H9 (cell line): Measurements from ENCODE around the gene TENM3. TPM values are rescaled to one million over a fixed set of nuclear protein-coding genes. Genes with fewer than 3 reads are reported as not detected.

Experiments used
- DNase-seq: peaks from one replicate; pipeline ENCODE4 v3.0.0-alpha.2; 2017
- H2AFZ ChIP-seq: one replicate; pipeline ENCODE4 v1.6.1; 2013; ENCODE audit warnings: mild to moderate bottlenecking, low read length, control low read depth, moderate library complexity
- H2AK5ac ChIP-seq: 2 replicates; pipeline ENCODE4 v1.6.1; 2013; ENCODE audit warnings: low read length, control low read depth, mixed read lengths; ENCODE audit not compliant: insufficient read length
- H2BK120ac ChIP-seq: one replicate; pipeline ENCODE4 v1.6.1; 2013; ENCODE audit warnings: low read depth, mild to moderate bottlenecking, low read length, control low read depth, inconsistent platforms; ENCODE audit not compliant: poor library complexity, severe bottlenecking
- H2BK12ac ChIP-seq: 2 replicates; pipeline ENCODE4 v1.6.1; 2013; ENCODE audit warnings: low read length, control low read depth, mixed read lengths, low read depth; ENCODE audit not compliant: insufficient read length
- H2BK15ac ChIP-seq: 2 replicates; pipeline ENCODE4 v1.6.1; 2013; ENCODE audit warnings: low read depth, low read length, control low read depth
- H2BK20ac ChIP-seq: one replicate; pipeline ENCODE4 v1.6.1; 2013; ENCODE audit warnings: low read depth, mild to moderate bottlenecking, low read length, control low read depth, inconsistent platforms; ENCODE audit not compliant: poor library complexity, severe bottlenecking
- H2BK5ac ChIP-seq: 2 replicates; pipeline ENCODE4 v1.6.1; 2013; ENCODE audit warnings: low read length, control low read depth, mixed read lengths; ENCODE audit not compliant: insufficient read length
- H3K14ac ChIP-seq: 2 replicates; pipeline ENCODE4 v1.6.1; 2013; ENCODE audit warnings: low read length, control low read depth; ENCODE audit not compliant: insufficient read depth
- H3K18ac ChIP-seq: 2 replicates; pipeline ENCODE4 v1.6.1; 2013; ENCODE audit warnings: low read depth, mild to moderate bottlenecking, mixed read lengths, low read length, control low read depth; ENCODE audit not compliant: insufficient read length
- H3K23ac ChIP-seq: 2 replicates; pipeline ENCODE4 v1.6.1; 2013; ENCODE audit warnings: low read length, control low read depth, mixed read lengths, low read depth; ENCODE audit not compliant: insufficient read length
- H3K23me2 ChIP-seq: 2 replicates; pipeline ENCODE4 v1.6.1; 2013; ENCODE audit warnings: low read depth, mild to moderate bottlenecking, mixed read lengths, low read length, control low read depth; ENCODE audit not compliant: insufficient read length, poor library complexity, severe bottlenecking
- H3K27ac ChIP-seq: 2 replicates; pipeline ENCODE4 v1.5.1; 2013; ENCODE audit warnings: low read length, control low read depth, mixed read lengths, low read depth; ENCODE audit not compliant: insufficient read length
- H3K27me3 ChIP-seq: 2 replicates; pipeline ENCODE4 v1.6.1; 2013; ENCODE audit warnings: low read length, control low read depth, inconsistent platforms; ENCODE audit not compliant: insufficient read depth
- H3K4ac ChIP-seq: 2 replicates; pipeline ENCODE4 v1.6.1; 2013; ENCODE audit warnings: low read depth, mild to moderate bottlenecking, control low read depth, inconsistent platforms, low read length, moderate library complexity
- H3K4me1 ChIP-seq: 2 replicates; pipeline ENCODE4 v1.6.1; 2013; ENCODE audit warnings: low read length, control low read depth, inconsistent platforms; ENCODE audit not compliant: insufficient read depth
- H3K4me2 ChIP-seq: 2 replicates; pipeline ENCODE4 v1.6.1; 2013; ENCODE audit warnings: low read length, control low read depth, mixed read lengths; ENCODE audit not compliant: insufficient read length, insufficient read depth
- H3K56ac ChIP-seq: 2 replicates; pipeline ENCODE4 v1.6.1; 2013; ENCODE audit warnings: low read depth, mild to moderate bottlenecking, mixed read lengths, low read length, control low read depth; ENCODE audit not compliant: insufficient read length
- H3K79me1 ChIP-seq: 2 replicates; pipeline ENCODE4 v1.6.1; 2013; ENCODE audit warnings: low read depth, mild to moderate bottlenecking, moderate library complexity, low read length, control low read depth, inconsistent platforms; ENCODE audit not compliant: insufficient read depth, poor library complexity, severe bottlenecking
- H3K79me2 ChIP-seq: 2 replicates; pipeline ENCODE4 v1.6.1; 2013; ENCODE audit warnings: low read length, control low read depth, inconsistent platforms; ENCODE audit not compliant: insufficient read depth
- H3K9ac ChIP-seq: 2 replicates; pipeline ENCODE4 v1.6.1; 2013; ENCODE audit warnings: low read length, control low read depth, mixed read lengths; ENCODE audit not compliant: insufficient read length; ENCODE audit errors: extremely low read depth
- H3K9me3 ChIP-seq: one replicate; pipeline ENCODE4 v1.6.1; 2013; ENCODE audit warnings: low read depth, low read length, inconsistent platforms; ENCODE audit not compliant: control insufficient read depth
- H3T11ph ChIP-seq: one replicate; pipeline ENCODE4 v1.6.1; 2013; ENCODE audit warnings: mild to moderate bottlenecking, low read length, control low read depth, inconsistent platforms
- H4K20me1 ChIP-seq: one replicate; pipeline ENCODE4 v1.6.1; 2013; ENCODE audit not compliant: control insufficient read depth, insufficient read length, insufficient read depth
- H4K5ac ChIP-seq: 2 replicates; pipeline ENCODE4 v1.6.1; 2013; ENCODE audit warnings: low read depth, mild to moderate bottlenecking, mixed read lengths, low read length, control low read depth; ENCODE audit not compliant: insufficient read length
- H4K8ac ChIP-seq: replicated peaks from 2 replicates; pipeline ENCODE4 v1.6.1; 2013; ENCODE audit warnings: low read length, control low read depth, mixed read lengths, low read depth; ENCODE audit not compliant: insufficient read length
- H4K91ac ChIP-seq: 2 replicates; pipeline ENCODE4 v1.6.1; 2013; ENCODE audit warnings: low read depth, mild to moderate bottlenecking, moderate library complexity, mixed read lengths, low read length, control low read depth; ENCODE audit not compliant: insufficient read length
- H3K27ac Mint-ChIP-seq, 3 experiments: 2 replicates in 2 of 3; 3 replicates in 1 of 3; pipeline ENCODE4 v1.8.0; 2020 to 2021; ENCODE audit warnings: mixed read lengths in 3 of 3, mild to moderate bottlenecking in 1 of 3, moderate library complexity in 1 of 3
- H3K27me3 Mint-ChIP-seq: 2 replicates; pipeline ENCODE4 v1.8.0; 2021; ENCODE audit warnings: low read depth, mild to moderate bottlenecking, moderate library complexity, mixed read lengths
- H3K36me3 Mint-ChIP-seq, 3 experiments: 2 replicates in 2 of 3; 3 replicates in 1 of 3; pipeline ENCODE4 v1.8.0; 2020 to 2021; ENCODE audit warnings: low read depth in 3 of 3, mixed read lengths in 3 of 3; ENCODE audit not compliant: insufficient read depth in 1 of 3
- H3K4me1 Mint-ChIP-seq, 2 experiments: 2 replicates each; pipeline ENCODE4 v1.8.0; 2020; ENCODE audit warnings: mixed read lengths in 2 of 2
- H3K4me3 Mint-ChIP-seq, 2 experiments: 2 replicates in 1 of 2; 3 replicates in 1 of 2; pipeline ENCODE4 v1.8.0; 2020 to 2021; ENCODE audit warnings: mild to moderate bottlenecking in 2 of 2, mixed read lengths in 2 of 2, moderate library complexity in 1 of 2
- H3K9me3 Mint-ChIP-seq, 2 experiments: 2 replicates in 1 of 2; 3 replicates in 1 of 2; pipeline ENCODE4 v1.8.0; 2020; ENCODE audit warnings: mild to moderate bottlenecking in 2 of 2, mixed read lengths in 2 of 2, moderate library complexity in 1 of 2
- WGBS: extraction: QIAGEN DNeasy Blood & Tissue Kit; methylation state at CpG from one replicate; pipeline ENCODE4 v1.1.7; 2013; ENCODE audit warnings: missing lambda C conversion rate, low lambda C conversion rate, mixed read lengths; ENCODE audit not compliant: insufficient read length; ENCODE audit errors: extremely low coverage; 5-methylcytosine and 5-hydroxymethylcytosine counted together
- total RNA-seq: library from RNA; stranded (reverse); gene quantifications from 2 replicates; pipeline ENCODE4 v1.2.1, GENCODE V29; 2021
- TF ChIP-seq, protein P1 (sequence below): fragments of 200-600 bp; sonication (generic); conservative IDR thresholded peaks from 3 replicates; pipeline ENCODE4 v1.8.0; 2021; ENCODE audit warnings: antibody characterized with exemption, mild to moderate bottlenecking

The TENM3 gene
- total RNA-seq, 1 experiment from 2014 or later, result 49.6 TPM

DNA sequence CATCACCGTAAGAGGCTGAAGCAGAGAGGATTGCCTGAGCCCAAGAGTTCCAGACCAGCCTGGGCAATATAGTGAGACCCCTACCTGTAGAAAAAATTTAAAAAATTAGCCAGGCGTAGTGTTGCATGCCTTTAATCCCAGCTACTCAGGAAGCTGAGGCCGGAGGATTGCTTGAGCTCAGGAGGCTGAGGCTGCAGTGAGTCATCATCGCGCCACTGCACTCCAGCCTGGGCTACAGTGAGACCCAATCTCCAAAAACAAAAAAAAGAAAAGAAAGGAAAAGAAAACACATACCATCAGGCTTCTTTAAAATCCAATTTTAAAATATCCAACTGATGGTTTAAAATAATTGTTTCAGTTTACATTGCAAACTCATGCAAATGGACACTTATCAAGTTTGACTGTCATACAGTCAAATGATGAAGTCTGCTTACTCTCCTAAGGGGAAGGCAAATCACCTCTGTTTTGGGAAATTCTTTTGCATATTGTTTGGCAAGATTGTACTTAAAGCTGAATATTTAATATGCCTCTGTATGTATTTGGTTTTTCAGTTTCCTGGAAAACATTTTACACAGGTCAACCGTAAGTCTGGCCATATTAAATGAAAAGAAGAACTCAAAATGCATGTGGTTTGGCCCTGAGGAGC, 23.7 kb upstream of the TENM3 start:
- WGBS, result no CpG with 5 or more reads among the region's 6 CpGs
- Mint-ChIP-seq H3K9me3 (no peaks in the 10 kb centered on the region), H3K36me3 (no peaks in the 10 kb centered on the region), H3K27ac (peak overlapping the region in 1 of 3 experiments; percentile 85; a peak in 2 of 7 replicates), H3K4me3 (no peak overlapping the region), H3K27me3 (no peaks in the 10 kb centered on the region), H3K4me1 (peaks cover 27 to 34% of the 10 kb centered on the region in 2 experiments)
- DNase-seq, result no peak
- Histone ChIP-seq H2AFZ (no peak overlapping the region), H3K4me1 (peaks cover 3% of the 10 kb centered on the region; the same call in 1 of the 2 replicates), H3K9me3 (no peaks in the 10 kb centered on the region), H4K5ac (no peak overlapping the region), H3K4me2 (no peak overlapping the region), H3K27me3 (no peaks in the 10 kb centered on the region), H3K4ac (no peak overlapping the region), H4K91ac (no peak overlapping the region), H3K79me1 (no peaks in the 10 kb centered on the region), H2BK5ac (no peak overlapping the region), H4K8ac (no peak overlapping the region), H2BK15ac (no peak overlapping the region), H2AK5ac (no peak overlapping the region), H4K20me1 (no peaks in the 10 kb centered on the region), H3K23ac (no peak overlapping the region), H3K27ac (no peak overlapping the region), H3T11ph (no peak overlapping the region), H3K23me2 (no peaks in the 10 kb centered on the region), H2BK120ac (no peak overlapping the region), H3K79me2 (no peaks in the 10 kb centered on the region), H2BK12ac (no peak overlapping the region), H3K9ac (no peak overlapping the region), H3K56ac (no peak overlapping the region), H2BK20ac (no peak overlapping the region), H3K14ac (no peak overlapping the region), H3K18ac (no peak overlapping the region)
- TF ChIP-seq, protein P1, sequence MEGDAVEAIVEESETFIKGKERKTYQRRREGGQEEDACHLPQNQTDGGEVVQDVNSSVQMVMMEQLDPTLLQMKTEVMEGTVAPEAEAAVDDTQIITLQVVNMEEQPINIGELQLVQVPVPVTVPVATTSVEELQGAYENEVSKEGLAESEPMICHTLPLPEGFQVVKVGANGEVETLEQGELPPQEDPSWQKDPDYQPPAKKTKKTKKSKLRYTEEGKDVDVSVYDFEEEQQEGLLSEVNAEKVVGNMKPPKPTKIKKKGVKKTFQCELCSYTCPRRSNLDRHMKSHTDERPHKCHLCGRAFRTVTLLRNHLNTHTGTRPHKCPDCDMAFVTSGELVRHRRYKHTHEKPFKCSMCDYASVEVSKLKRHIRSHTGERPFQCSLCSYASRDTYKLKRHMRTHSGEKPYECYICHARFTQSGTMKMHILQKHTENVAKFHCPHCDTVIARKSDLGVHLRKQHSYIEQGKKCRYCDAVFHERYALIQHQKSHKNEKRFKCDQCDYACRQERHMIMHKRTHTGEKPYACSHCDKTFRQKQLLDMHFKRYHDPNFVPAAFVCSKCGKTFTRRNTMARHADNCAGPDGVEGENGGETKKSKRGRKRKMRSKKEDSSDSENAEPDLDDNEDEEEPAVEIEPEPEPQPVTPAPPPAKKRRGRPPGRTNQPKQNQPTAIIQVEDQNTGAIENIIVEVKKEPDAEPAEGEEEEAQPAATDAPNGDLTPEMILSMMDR, result no peak
